Stimulated activated CD4-positive, alpha-beta T cell treated with anti-CD3 and anti-CD28 coated beads, Interleukin-15, amount 100 ng/mL, for 48 hours (primary cell): Measurements from ENCODE around the gene PPIF.

Experiments used
- DNase-seq, 2 donors: peaks; one replicate each; pipeline ENCODE4 v3.0.0-alpha.2; 2020; ENCODE audit warnings: low read depth in 2 of 2

PPIF gene

GRCh38 chr10:79313911-79314439, 33.3 kb upstream of the PPIF start:
- DNase-seq: no peak

GRCh38 chr10:79314761-79315601, 32.3 kb upstream of the PPIF start:
- DNase-seq: no peak

- DNase-seq: no peak
Observed at GRCh38 chr10:79315602-79315920, 31.7 kb upstream of the PPIF start.

GRCh38 chr10:79316671-79317431, 30.4 kb upstream of the PPIF start:
- no peak for DNase-seq

GRCh38 chr10:79318369-79318768, 28.9 kb upstream of the PPIF start:
- no peak for DNase-seq

GRCh38 chr10:79319115-79319771, 28.0 kb upstream of the PPIF start:
- no peak for DNase-seq

- DNase-seq: no peak
Observed at GRCh38 chr10:79320316-79320715, 27.0 kb upstream of the PPIF start.

- DNase-seq: peak in 1 of 2 donors; percentile 43
Observed at GRCh38 chr10:79320820-79321493, 26.3 kb upstream of the PPIF start.

- no peak for DNase-seq
Observed at GRCh38 chr10:79321494-79321882, 25.8 kb upstream of the PPIF start.

- no peak for DNase-seq
Observed at GRCh38 chr10:79321951-79322350, 25.3 kb upstream of the PPIF start.

GRCh38 chr10:79322616-79323543, 24.4 kb upstream of the PPIF start:
- DNase-seq: peak; percentile 64 to 69

GRCh38 chr10:79323602-79324001, 23.7 kb upstream of the PPIF start:
- no peak for DNase-seq

GRCh38 chr10:79324032-79324695, 23.1 kb upstream of the PPIF start:
- DNase-seq: no peak

- DNase-seq: no peak
Observed at GRCh38 chr10:79326361-79327089, 20.7 kb upstream of the PPIF start.

GRCh38 chr10:79327090-79327457, 20.2 kb upstream of the PPIF start:
- no peak for DNase-seq

GRCh38 chr10:79328147-79328701, 19.0 kb upstream of the PPIF start:
- DNase-seq: no peak

- DNase-seq: no peak
Observed at GRCh38 chr10:79328737-79329504, 18.3 kb upstream of the PPIF start.

GRCh38 chr10:79329529-79329928, 17.7 kb upstream of the PPIF start:
- DNase-seq: no peak

GRCh38 chr10:79331226-79331625, 16.0 kb upstream of the PPIF start:
- DNase-seq: no peak
